Upper lobe of right lung (tissue), 1 donor: ENCODE measurements around the gene RPL22L1. TPM values are rescaled to one million over a fixed set of nuclear protein-coding genes. Genes with fewer than 3 reads are reported as not detected.

Source experiments
- ATAC-seq: fragments of 200-7000 bp; cut with Tn5 transposase; one replicate; pipeline ENCODE4 v1.9.1; 2020; ENCODE audit warnings: mild to moderate bottlenecking, moderate library complexity
- DNase-seq: peaks from one replicate; pipeline ENCODE4 v3.0.0-alpha.2; 2020
- H3K27ac ChIP-seq: fragments of 200-600 bp; one replicate; pipeline ENCODE4 v1.8.0; 2022
- H3K27me3 ChIP-seq: fragments of 200-600 bp; one replicate; pipeline ENCODE4 v1.8.0; 2022; ENCODE audit warnings: mild to moderate bottlenecking
- H3K36me3 ChIP-seq: fragments of 200-600 bp; one replicate; pipeline ENCODE4 v1.8.0; 2022
- H3K4me1 ChIP-seq: fragments of 200-600 bp; one replicate; pipeline ENCODE4 v1.8.0; 2022
- H3K4me3 ChIP-seq: fragments of 200-600 bp; one replicate; pipeline ENCODE4 v1.8.0; 2022; ENCODE audit warnings: mild to moderate bottlenecking
- H3K9me3 ChIP-seq: fragments of 200-600 bp; one replicate; pipeline ENCODE4 v1.8.0; 2022
- intact Hi-C: fragments of 100-400 bp; cut with DNase I; formaldehyde crosslinking; loops from one replicate; pipeline ENCODE4 v1.11.0; 2022
- total RNA-seq: library from RNA; stranded (reverse); fragmentation: NEBNext Ultra II Directional; extraction: Animal tissue kit (Norgen Biotek cat#: 25700); gene quantifications from one replicate; pipeline ENCODE4 v1.2.1, GENCODE V29; 2021
- TF ChIP-seq, protein P1 (sequence below): fragments of 200-600 bp; IDR thresholded peaks from one replicate; pipeline ENCODE4 v1.8.0; 2022; ENCODE audit warnings: antibody characterized with exemption
- donor health status: DM: no; HTN: yes; CAD: no; lungs with severe emphysema.

RPL22L1 gene
- total RNA-seq, 1 donor from 2014 or later, result 33.1 TPM

DNA sequence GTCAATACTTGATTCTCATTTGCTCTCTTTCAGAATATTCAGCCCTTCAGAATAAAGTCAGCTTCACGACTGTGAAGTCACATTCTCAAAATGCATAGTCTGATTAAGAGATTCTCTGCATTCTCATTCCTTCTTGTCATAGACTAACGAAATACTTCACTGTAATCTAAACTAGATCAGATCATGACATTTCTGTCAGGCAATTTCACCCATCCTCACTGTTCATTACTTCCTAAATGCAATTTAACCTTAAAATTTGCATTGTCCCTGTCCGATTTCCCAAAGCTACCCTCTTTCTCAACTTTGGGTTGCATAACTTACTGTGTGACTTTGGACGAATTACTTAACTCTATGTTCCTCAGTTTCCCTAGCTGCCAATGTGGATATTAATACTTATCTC lies 6.2 kb downstream of the RPL22L1 start:
- TF ChIP-seq, protein P1, sequence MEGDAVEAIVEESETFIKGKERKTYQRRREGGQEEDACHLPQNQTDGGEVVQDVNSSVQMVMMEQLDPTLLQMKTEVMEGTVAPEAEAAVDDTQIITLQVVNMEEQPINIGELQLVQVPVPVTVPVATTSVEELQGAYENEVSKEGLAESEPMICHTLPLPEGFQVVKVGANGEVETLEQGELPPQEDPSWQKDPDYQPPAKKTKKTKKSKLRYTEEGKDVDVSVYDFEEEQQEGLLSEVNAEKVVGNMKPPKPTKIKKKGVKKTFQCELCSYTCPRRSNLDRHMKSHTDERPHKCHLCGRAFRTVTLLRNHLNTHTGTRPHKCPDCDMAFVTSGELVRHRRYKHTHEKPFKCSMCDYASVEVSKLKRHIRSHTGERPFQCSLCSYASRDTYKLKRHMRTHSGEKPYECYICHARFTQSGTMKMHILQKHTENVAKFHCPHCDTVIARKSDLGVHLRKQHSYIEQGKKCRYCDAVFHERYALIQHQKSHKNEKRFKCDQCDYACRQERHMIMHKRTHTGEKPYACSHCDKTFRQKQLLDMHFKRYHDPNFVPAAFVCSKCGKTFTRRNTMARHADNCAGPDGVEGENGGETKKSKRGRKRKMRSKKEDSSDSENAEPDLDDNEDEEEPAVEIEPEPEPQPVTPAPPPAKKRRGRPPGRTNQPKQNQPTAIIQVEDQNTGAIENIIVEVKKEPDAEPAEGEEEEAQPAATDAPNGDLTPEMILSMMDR, result no peak
- no peak overlapping the region for H3K4me3 ChIP-seq
- ATAC-seq, result no peak
- no peak for DNase-seq
- intact Hi-C loops, result no loop called here
- H3K27me3 ChIP-seq, result no peaks in the 10 kb centered on the region
- peaks cover 38% of the 10 kb centered on the region for H3K36me3 ChIP-seq
- no peak overlapping the region for H3K27ac ChIP-seq
- peaks cover 22% of the 10 kb centered on the region for H3K4me1 ChIP-seq
- H3K9me3 ChIP-seq, result no peaks in the 10 kb centered on the region

GRCh38 chr3:170862618-170863374 lies 7.2 kb downstream of the RPL22L1 start:
- DNase-seq (no peak), ATAC-seq (peak; percentile 50)
- no peak overlapping the region for H3K4me3 ChIP-seq
- H3K9me3 ChIP-seq, result no peaks in the 10 kb centered on the region
- TF ChIP-seq, protein P1, result no peak
- H3K4me1 ChIP-seq, result peaks cover 12% of the 10 kb centered on the region
- peaks cover 30% of the 10 kb centered on the region for H3K36me3 ChIP-seq
- H3K27ac ChIP-seq, result peak overlapping the region; percentile 15
- no peaks in the 10 kb centered on the region for H3K27me3 ChIP-seq
- intact Hi-C loops, result no loop called here

DNA sequence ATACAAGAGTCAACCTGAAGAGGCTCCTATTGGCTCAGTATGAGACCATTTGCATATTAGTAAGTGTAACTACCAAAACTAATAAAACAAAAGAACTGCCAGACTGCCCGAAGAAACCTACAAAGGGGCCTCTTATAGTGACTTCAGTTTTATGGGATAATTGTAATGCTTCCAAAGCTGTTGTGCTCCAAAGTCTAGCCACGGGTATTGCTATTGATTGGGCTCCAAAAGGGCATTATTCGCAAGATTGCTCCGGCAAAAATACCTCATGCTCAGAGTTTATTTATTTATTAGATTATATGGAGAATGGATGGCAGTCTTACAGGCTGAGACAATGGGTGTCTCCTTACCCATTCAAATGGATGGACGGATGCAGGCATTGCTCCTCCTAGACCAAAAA lies 11.4 kb downstream of the RPL22L1 start:
- Histone ChIP-seq H3K4me3 (no peak overlapping the region), H3K27me3 (no peaks in the 10 kb centered on the region), H3K9me3 (no peaks in the 10 kb centered on the region), H3K36me3 (no peaks in the 10 kb centered on the region), H3K4me1 (no peaks in the 10 kb centered on the region), H3K27ac (no peak overlapping the region)
- intact Hi-C loops, result no loop called here
- no peak for ATAC-seq
- no peak for DNase-seq
- TF ChIP-seq, protein P1, result no peak

- TF ChIP-seq, protein P1, result no peak
- intact Hi-C loops, result no loop called here
- Histone ChIP-seq H3K36me3 (no peaks in the 10 kb centered on the region), H3K4me1 (no peaks in the 10 kb centered on the region), H3K9me3 (no peaks in the 10 kb centered on the region), H3K27me3 (no peaks in the 10 kb centered on the region), H3K4me3 (no peak overlapping the region), H3K27ac (no peak overlapping the region)
- ATAC-seq, result no peak
- DNase-seq, result no peak
These were observed 17.7 kb downstream of the RPL22L1 start for GRCh38 chr3:170852324-170852723.

GRCh38 chr3:170848292-170848917 lies 21.6 kb downstream of the RPL22L1 start:
- TF ChIP-seq, protein P1, result peak; percentile 49
- Histone ChIP-seq H3K36me3 (no peaks in the 10 kb centered on the region), H3K4me1 (no peaks in the 10 kb centered on the region), H3K4me3 (no peak overlapping the region), H3K27me3 (no peaks in the 10 kb centered on the region), H3K9me3 (no peaks in the 10 kb centered on the region), H3K27ac (no peak overlapping the region)
- intact Hi-C loops, result no loop called here
- ATAC-seq (no peak), DNase-seq (no peak)
